Measurements from ENCODE around the gene GPR156.

GPR156 gene

DNA sequence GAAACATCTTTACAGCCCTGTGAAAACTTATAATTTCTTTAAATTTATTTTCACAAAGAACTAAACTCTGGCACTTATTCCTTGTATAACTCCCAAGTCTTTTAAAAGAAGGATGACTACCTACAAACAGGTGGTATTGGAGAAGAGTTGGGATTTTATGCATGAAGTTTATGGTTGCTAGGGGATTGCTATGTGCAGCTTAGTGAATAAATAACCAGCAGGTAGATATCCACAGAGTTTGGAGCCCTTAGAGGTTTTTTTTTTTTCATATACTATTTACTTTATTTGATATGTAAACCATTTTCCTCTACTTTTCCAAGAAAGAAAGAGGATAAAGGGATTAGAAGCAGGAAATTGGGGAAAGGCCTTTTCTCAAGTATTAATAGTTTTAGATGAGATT is 91.5 kb downstream of the GPR156 start:
- no peak overlapping the region for H3K27ac ChIP-seq (ENCODE audit: low read depth, low read length)

DNA sequence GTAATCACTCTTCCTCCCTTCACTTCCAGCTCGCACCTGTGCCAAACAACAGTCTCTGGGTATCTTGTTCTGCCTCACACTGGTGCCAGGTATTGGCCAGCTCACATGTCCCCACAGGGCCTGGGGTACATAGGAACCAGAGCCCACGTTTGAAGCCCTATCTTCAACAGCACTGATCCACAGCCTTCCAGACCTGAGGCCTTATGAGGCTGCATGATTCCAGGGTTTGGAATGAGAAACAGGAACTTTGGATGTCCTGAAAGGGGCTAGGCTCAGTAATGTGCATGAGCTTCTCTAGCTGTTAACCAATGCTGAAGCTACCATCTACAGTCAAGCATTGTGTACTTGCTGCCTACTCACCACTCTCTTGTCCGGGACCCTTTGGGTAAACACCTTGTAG is 92.4 kb downstream of the GPR156 start:
- Histone ChIP-seq H3K9me3 (ENCODE audit: control insufficient read depth, insufficient read depth, low read length) (no peaks in the 10 kb centered on the region), H3K4me1 (ENCODE audit: control insufficient read depth, low read length) (no peaks in the 10 kb centered on the region), H3K27me3 (ENCODE audit: control insufficient read depth, low read length) (no peaks in the 10 kb centered on the region), H3F3A (ENCODE audit: control insufficient read depth, insufficient read depth) (no peaks in the 10 kb centered on the region), H3K27ac (ENCODE audit: low read depth, low read length) (no peak overlapping the region), H3K4me2 (ENCODE audit: low read length) (no peak overlapping the region), H3K79me2 (ENCODE audit: control insufficient read depth, low read length) (no peaks in the 10 kb centered on the region), H3K4me3 (ENCODE audit: low read length) (no peak overlapping the region), H3K9me2 (replicated peaks; ENCODE audit: control insufficient read depth, low read length) (no peaks in the 10 kb centered on the region), H3K36me3 (ENCODE audit: control insufficient read depth, low read length) (no peaks in the 10 kb centered on the region), H4K20me1 (ENCODE audit: control insufficient read depth, insufficient read depth, low read depth, low read length) (no peaks in the 10 kb centered on the region)
- TF ChIP-seq EZH2phosphoT487 (IDR thresholded peaks at IDR 0.05; ENCODE audit: borderline replicate concordance, low read length), result no peak
- TF ChIP-seq, protein P1, sequence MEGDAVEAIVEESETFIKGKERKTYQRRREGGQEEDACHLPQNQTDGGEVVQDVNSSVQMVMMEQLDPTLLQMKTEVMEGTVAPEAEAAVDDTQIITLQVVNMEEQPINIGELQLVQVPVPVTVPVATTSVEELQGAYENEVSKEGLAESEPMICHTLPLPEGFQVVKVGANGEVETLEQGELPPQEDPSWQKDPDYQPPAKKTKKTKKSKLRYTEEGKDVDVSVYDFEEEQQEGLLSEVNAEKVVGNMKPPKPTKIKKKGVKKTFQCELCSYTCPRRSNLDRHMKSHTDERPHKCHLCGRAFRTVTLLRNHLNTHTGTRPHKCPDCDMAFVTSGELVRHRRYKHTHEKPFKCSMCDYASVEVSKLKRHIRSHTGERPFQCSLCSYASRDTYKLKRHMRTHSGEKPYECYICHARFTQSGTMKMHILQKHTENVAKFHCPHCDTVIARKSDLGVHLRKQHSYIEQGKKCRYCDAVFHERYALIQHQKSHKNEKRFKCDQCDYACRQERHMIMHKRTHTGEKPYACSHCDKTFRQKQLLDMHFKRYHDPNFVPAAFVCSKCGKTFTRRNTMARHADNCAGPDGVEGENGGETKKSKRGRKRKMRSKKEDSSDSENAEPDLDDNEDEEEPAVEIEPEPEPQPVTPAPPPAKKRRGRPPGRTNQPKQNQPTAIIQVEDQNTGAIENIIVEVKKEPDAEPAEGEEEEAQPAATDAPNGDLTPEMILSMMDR (IDR thresholded peaks at IDR 0.05; ENCODE audit: low read depth, low read length, poor library complexity, severe bottlenecking), result no peak

More for the DNA sequence above, 91.5 kb downstream of the GPR156 start:
- no peaks in the 10 kb centered on the region; the same call in 1 of the 2 replicates for H4K20me1 ChIP-seq (ENCODE audit: control insufficient read depth, insufficient read depth, low read depth, low read length)
- H3K4me3 ChIP-seq (ENCODE audit: low read length), result no peak overlapping the region
- H3K4me1 ChIP-seq (ENCODE audit: control insufficient read depth, low read length), result no peaks in the 10 kb centered on the region
- no peaks in the 10 kb centered on the region for H3K36me3 ChIP-seq (ENCODE audit: control insufficient read depth, low read length)
- no peaks in the 10 kb centered on the region for H3K9me3 ChIP-seq (ENCODE audit: control insufficient read depth, insufficient read depth, low read length)
- no peak overlapping the region for H3K4me2 ChIP-seq (ENCODE audit: low read length)
- 0 out of 2 replicates have a peak, but pooled peaks cover 3% of the 10 kb centered on the region for H3K27me3 ChIP-seq (ENCODE audit: control insufficient read depth, low read length)
- TF ChIP-seq, protein P1 (IDR thresholded peaks at IDR 0.05; ENCODE audit: low read depth, low read length, poor library complexity, severe bottlenecking), result no peak
- TF ChIP-seq EZH2phosphoT487 (IDR thresholded peaks at IDR 0.05; ENCODE audit: borderline replicate concordance, low read length), result no peak
- H3K79me2 ChIP-seq (ENCODE audit: control insufficient read depth, low read length), result no peaks in the 10 kb centered on the region
- H3F3A ChIP-seq (ENCODE audit: control insufficient read depth, insufficient read depth), result no peaks in the 10 kb centered on the region
- no peaks in the 10 kb centered on the region for H3K9me2 ChIP-seq (replicated peaks; ENCODE audit: control insufficient read depth, low read length)

DNA sequence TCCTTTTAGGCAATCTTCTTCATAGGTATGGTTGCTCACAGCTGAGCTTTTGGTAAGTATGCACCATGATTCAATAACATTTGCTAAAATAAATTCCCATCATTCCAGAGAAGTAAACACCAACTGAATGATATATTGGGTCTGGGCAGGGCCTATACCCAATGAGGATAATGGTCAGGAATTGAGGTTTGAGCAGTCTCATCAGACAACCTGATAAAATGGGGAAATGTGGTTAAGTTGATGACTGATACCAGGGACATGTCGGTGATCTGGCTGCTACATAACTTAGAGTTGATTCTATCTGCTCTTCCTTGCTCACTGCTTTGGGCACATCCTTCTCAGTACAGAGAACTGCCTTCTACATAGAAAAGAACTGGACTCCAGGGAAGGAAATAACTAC is 92.9 kb downstream of the GPR156 start:
- H3K27me3 ChIP-seq (ENCODE audit: control insufficient read depth, low read length), result no peaks in the 10 kb centered on the region
- no peaks in the 10 kb centered on the region for H3F3A ChIP-seq (ENCODE audit: control insufficient read depth, insufficient read depth)
- H4K20me1 ChIP-seq (ENCODE audit: control insufficient read depth, insufficient read depth, low read depth, low read length), result no peaks in the 10 kb centered on the region
- no peaks in the 10 kb centered on the region for H3K4me1 ChIP-seq (ENCODE audit: control insufficient read depth, low read length)
- H3K4me2 ChIP-seq (ENCODE audit: low read length), result no peak overlapping the region
- no peaks in the 10 kb centered on the region for H3K9me2 ChIP-seq (replicated peaks; ENCODE audit: control insufficient read depth, low read length)
- no peaks in the 10 kb centered on the region for H3K36me3 ChIP-seq (ENCODE audit: control insufficient read depth, low read length)
- H3K79me2 ChIP-seq (ENCODE audit: control insufficient read depth, low read length), result no peaks in the 10 kb centered on the region
- H3K4me3 ChIP-seq (ENCODE audit: low read length), result no peak overlapping the region
- H3K27ac ChIP-seq (ENCODE audit: low read depth, low read length), result no peak overlapping the region
- TF ChIP-seq EZH2phosphoT487 (IDR thresholded peaks at IDR 0.05; ENCODE audit: borderline replicate concordance, low read length), result no peak
- TF ChIP-seq, protein P1 (IDR thresholded peaks at IDR 0.05; ENCODE audit: low read depth, low read length, poor library complexity, severe bottlenecking), result no peak
- H3K9me3 ChIP-seq (ENCODE audit: control insufficient read depth, insufficient read depth, low read length), result no peaks in the 10 kb centered on the region
